Measurements from ENCODE around the gene FAM221B.

FAM221B gene

DNA sequence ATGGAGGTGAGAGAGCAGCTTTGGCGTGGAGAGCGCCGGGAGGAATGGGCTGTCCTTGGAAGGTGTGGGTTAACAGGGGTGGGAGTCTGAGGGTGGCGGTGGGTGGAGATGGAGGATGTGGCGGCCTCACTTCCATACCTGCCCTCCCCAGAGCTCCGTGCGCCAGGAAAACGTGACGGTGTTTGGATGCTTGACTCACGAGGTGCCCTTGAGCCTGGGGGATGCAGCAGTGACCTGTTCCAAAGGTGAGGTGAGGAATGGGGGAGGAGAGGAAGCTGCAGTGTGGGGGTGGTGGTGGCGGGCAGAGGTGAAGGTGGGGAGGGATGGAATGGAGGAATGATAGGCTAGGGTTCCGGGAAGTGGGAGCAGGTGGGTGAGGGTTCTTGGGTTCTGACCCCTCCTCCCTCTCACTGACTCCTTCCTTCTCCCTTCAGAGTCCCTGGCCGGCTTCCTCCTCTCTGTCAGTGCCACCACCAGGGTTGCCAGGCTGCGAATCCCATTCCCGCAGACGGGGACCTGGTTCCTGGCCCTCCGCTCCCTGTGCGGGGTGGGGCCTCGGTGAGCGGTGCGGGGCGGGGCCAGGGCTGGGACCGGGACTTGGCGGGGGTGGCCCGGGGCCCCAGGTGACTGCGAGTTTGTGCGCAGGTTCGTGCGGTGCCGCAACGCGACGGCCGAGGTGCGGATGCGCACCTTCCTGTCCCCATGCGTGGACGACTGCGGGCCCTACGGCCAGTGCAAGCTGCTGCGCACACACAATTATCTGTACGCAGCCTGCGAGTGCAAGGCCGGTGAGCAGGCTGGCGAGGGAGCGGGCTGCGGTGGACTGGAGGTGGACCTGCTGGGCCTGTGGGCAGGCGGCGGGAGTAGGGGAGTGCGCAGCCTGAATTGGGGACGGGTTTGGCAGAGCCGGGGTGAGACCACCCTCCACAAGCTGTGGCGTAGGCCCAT lies 17.6 kb upstream of the FAM221B start:
- DNase-seq: no peak

DNA sequence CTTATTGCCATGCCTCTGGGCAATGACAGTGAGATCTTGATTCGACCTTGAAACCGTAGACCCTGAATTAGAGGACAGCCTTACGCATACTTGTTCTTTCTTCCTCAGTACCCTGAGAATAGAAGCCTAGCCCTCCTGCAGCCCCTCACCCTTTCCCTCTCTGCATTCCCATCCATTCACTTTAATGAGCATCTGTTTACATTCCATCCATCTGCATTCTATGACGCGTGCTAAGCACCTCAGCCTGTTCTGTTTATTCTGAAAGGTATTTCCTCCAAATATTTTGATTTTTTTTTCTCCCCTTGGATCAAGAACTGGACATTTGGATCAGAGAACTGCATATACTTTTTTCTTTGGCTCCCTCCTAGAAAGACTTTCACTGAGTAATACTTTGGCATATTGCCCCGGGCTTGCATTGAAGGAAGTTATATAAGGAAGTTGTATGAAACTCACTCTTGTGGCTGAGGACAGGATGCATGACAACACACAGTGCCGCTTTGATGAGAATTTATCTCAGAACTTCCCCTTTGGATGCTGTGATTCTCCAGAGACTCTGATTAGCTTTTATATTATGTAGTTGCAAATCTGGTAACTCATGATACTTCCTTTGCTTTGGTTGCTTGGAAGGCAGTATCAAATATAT lies 16.2 kb upstream of the FAM221B start:
- no peak for DNase-seq

DNA sequence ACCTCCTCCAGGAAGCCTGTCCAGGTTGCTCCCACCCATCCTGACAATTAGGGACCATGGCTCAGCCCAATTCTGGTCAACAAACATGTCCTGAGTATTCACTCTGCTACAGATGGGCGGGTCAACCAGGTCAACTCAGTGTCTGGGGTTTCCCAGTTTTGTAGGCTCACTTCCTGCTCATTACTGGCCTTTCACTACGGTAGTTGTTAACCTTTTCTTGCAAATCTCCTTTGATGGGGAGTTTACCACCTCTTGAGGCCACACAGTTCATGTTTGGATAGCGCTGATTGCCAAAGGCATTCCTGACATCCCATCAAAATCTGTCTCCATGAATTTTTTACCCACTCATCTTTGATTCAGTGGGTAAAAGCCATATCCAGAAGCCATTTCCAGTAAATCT lies 14.3 kb upstream of the FAM221B start:
- no peak for DNase-seq

DNA sequence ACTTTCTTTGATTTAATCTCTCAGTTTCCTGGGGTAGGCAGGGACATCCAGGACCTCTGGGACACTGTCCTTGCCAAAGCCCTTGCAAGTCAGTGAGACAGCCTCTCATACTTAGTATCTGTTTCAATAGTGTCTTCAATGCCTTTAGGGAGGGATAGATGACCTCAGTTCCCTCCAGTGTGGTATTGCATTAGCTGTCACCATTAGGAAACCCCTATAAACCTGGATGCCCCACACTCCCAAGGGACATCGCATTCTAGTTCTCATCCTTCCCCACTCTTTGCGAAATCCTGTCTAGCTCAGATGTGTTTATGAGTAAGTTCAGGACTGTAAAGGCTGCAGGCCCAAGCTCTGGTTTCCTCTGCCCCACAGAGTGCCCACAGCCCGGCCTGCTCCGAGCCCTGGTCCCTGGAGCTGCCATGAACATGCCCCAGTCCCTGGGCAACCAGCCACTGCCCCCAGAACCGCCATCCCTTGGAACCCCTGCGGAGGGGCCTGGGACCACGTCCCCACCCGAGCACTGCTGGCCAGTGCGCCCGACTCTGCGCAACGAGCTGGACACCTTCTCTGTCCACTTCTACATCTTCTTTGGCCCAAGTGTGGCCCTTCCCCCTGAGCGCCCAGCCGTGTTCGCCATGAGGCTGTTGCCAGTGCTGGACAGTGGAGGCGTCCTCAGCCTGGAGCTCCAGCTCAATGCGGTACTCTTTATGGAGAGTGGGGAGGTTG lies 13.7 kb upstream of the FAM221B start:
- DNase-seq: no peak

DNA sequence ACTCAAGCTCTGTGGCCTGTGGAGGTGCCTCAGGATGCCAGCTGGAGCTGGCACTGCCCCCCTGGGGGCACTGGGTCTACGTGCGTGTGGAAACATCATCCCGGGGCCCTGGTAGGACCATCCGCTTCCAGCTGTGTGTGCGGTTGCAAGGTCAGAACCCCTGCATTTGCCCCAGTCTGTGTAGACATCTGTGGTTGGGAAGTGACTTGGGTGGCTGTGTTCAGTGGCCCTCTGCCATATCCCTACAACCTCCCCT lies 13.0 kb upstream of the FAM221B start:
- DNase-seq: no peak

DNA sequence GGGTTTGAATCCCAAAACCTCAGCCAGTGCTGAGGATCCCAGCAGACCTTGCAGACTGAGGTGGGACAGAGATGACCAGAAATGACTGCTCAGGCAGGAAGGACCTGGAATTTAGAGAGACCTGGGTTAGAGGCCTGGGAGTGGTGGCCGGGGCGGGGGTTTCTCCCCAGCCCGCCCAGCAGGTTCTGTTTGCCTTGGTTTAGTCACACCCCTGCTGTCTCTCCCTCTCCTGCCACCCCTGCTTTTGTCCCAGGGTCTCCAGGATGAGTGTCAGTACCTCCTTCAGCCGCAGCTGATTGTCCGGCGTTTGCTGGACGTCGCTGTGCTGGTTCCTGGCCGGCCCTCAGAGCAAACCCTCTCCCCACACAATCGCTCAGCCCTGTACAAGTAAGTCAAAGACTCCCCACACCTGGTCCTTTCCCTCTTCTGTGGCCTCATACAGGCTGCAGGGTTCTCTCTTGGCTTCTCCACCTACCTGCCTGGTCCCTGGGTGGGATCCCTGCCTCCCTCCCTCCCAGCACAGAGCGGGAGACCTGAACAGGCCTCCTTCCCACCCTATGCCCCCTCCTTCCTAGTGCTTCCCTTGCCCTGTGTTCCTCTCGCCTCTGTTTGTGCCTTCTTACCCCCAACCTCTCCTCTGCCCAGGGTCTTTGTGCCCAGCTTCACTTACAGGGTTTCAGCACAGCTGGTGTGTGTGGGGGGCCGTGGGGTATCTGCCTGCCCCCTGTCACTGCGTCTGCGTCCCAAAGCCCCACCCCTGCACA lies 12.5 kb upstream of the FAM221B start:
- DNase-seq: no peak

- no peak for DNase-seq
Measured at GRCh38 chr9:35839926-35840325, 11.4 kb upstream of the FAM221B start.

GRCh38 chr9:35836595-35836994 lies 8.1 kb upstream of the FAM221B start:
- no peak for DNase-seq

- no peak for DNase-seq
Measured at GRCh38 chr9:35835766-35836165, 7.2 kb upstream of the FAM221B start.

DNA sequence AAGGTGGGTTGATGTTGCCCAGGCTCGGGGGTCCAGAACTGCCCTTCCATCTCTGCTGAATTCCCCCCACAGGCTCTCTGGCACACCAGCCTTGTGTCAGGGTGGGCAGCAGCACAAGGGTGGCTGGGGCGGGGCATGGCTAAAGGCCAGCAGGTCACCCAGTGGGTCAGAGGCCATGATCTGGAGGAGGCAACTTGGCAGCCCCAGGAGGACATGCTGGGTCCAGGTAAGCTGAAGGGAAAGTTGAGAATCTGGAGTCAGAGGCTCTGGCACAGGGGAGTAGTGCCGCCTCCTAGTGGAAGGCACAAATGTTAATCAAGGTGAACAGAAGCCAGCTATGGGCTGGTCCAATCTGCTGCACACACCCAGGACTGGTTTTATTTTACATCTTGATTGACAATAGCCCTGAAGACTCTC lies 6.7 kb upstream of the FAM221B start:
- DNase-seq: no peak

- no peak for DNase-seq
Measured at GRCh38 chr9:35834260-35835215, 6.0 kb upstream of the FAM221B start.

GRCh38 chr9:35832814-35833213 lies 4.3 kb upstream of the FAM221B start:
- no peak for DNase-seq

- no peak for DNase-seq
Measured at GRCh38 chr9:35831040-35831439, 2.5 kb upstream of the FAM221B start.

GRCh38 chr9:35829764-35830096 lies 1.2 kb upstream of the FAM221B start:
- DNase-seq: no peak

DNA sequence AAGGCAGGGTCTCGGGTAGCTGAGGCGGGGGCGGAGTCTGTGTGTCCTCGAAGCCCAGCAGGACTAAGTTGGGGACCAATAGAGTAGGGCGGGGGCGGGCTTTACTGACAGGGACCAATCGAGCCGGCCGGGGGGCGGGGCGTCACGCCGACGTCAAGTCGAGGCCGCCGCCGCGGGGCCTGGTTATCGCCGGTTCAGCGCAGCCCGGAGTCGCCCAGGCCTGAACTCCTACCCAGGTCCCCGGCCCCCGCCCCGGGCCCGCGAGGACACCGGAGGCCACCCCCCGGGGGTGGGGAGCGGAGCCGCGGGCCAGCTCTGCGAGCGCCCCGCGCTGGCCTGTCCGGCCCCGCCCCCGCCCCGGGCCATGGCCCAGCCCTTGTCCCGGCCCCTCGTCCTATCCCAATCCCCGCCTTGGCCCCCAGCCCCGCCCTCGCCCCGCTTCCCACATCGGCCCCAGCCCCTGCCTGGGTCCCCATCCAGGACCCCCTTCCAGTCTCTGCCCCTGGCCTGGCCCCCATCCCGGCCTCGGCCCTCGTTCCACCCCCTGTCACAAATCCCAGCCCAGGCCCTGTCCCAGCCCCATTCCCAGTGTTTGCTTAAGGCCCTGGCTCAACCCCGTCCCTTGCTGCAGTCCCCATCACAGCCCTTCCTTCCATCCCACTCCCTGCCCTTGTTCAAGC lies 692 bp upstream of the FAM221B start, which contains the start of gene TMEM8B:
Gene TMEM8B (plus strand): TSS at position 145 of the 680 bp plus-strand sequence. CDS start 220 bp downstream, at position 365.
- DNase-seq: peak; percentile 94

GRCh38 chr9:35827486-35827885 lies 1.0 kb downstream of the FAM221B start:
- no peak for DNase-seq

DNA sequence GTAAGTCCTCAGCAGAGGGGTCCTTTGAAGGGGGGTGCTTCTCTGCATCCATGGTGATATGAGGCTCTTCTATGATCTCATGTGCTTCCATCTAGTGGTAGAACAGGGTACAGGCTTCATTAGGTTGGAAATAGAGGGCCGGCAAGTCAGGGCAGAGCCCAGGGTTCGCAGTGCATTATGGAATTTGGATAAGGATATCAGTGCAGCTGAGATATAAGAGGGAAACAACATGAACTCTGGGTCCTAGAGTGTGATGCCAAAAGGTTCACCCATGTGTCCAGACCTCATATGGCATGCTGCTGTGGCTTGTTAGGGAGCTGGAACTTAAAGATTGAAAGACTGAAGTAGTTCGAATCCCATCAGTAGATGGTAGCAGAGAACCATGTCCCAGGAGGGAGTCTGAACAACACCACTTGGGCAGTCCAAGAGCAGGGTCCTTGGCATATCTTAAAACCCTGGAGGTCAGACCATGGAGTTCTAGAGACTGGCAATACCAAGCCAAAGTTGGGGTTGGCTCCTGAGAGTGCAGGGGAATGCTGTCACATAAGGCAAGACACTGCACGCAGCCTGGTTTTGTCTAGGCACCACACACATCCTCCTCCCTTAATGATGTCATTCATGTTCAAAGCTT lies 2.3 kb downstream of the FAM221B start:
- no peak for DNase-seq

DNA sequence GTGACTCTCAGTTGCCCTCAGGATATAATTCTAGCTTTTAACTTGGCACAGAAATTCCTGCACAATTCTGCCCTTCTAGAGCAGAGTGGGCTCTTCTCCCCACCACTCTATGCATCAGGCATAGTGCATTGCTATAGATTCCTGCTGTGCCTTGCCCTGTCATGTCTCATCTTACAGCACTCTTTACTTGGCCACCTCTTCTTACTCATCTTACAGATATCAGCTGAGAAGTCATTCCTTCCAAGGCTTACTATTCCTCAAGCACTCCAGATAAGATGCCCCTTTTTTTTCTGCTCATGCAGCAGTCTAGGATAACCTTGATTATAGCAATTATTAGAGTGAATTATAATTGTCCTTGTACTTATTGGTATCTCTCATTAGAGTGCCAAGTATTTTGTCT lies 5.6 kb downstream of the FAM221B start:
- no peak for DNase-seq

DNA sequence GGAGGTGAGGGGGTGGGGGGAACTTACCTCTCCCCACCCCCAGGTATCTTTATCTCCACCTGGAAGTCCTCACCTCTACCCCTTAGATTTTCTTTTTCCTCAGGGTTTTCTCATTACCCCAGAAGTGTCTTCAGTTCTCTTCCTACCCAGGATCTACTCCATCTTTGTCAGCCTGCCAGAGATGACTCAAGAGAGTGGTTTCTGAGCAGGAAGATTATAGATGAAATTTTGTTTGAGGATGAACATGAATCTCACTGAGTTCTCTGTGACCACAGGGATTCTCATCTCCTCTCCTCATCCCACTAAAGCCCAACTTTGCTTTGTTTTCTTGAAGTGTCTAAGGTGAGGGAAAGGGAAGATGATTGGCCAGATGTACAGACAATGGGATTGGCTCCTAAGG lies 8.5 kb downstream of the FAM221B start:
- no peak for DNase-seq

- DNase-seq: no peak
Measured at GRCh38 chr9:35818341-35818740, 10.2 kb downstream of the FAM221B start.

GRCh38 chr9:35816708-35817107 lies 11.8 kb downstream of the FAM221B start:
- DNase-seq: no peak
